Gastrocnemius medialis (tissue), 4 donors: ENCODE measurements around the gene ATXN10.

Experiments
- CTCF ChIP-seq, 5 experiments: fragments of 450-650 bp in 3 of 5; fragments of 200-600 bp in 2 of 5; sonication (generic) in 2 of 5; IDR thresholded peaks in 4 of 5; conservative IDR thresholded peaks in 1 of 5; 1 replicate in 4 of 5; 2 replicates in 1 of 5; pipeline ENCODE4 v1.5.1; 2016 to 2019; ENCODE audit warnings: antibody characterized with exemption in 5 of 5, mild to moderate bottlenecking in 3 of 5, moderate library complexity in 3 of 5
- POLR2A ChIP-seq, 2 donors: fragments of 450-650 bp; IDR thresholded peaks; one replicate each; pipeline ENCODE4 v1.6.1; 2017; ENCODE audit warnings: antibody characterized with exemption in 2 of 2, mild to moderate bottlenecking in 2 of 2, moderate library complexity in 2 of 2

GRCh38 chr22:45657701-45658100 is 13.9 kb upstream of the ATXN10 start:
- TF ChIP-seq CTCF (IDR thresholded peaks at IDR 0.05 in 4 of 5, conservative IDR thresholded peaks at IDR 0.05 in 1 of 5) (no peak), POLR2A (IDR thresholded peaks at IDR 0.05) (no peak)
